HEK293 (cell line): ENCODE data around the gene PLEKHG2.

Experiments
- CTCF ChIA-PET: fragments of 350-600 bp; formaldehyde crosslinking; extraction: SDS; loops from one replicate; lab custom pipeline; 2021; ENCODE audit warnings: antibody characterized with exemption; lab: Yijun Ruan, JAX
- POLR2A ChIA-PET: fragments of 300-600 bp; formaldehyde crosslinking; extraction: SDS; loops from one replicate; lab custom pipeline; 2020; ENCODE audit warnings: antibody characterized with exemption, inconsistent platforms; lab: Yijun Ruan, JAX
- H3K27ac ChIP-seq: fragments of 200-500 bp; sonication (Bioruptor generic); 2 replicates; pipeline ENCODE4 v1.5.1; 2014; ENCODE audit warnings: low read depth, low read length, control low read depth, inconsistent platforms; ENCODE audit errors: extremely low read depth
- H3K36me3 ChIP-seq, 2 experiments: fragments of 200-500 bp in 1 of 2; sonication (Bioruptor generic) in 1 of 2; 1 replicate in 1 of 2; 2 replicates in 1 of 2; pipeline ENCODE4 v1.5.1; 2014 to 2017; ENCODE audit warnings: inconsistent platforms in 2 of 2, low read length in 2 of 2; ENCODE audit not compliant: control insufficient read depth in 2 of 2, insufficient read depth in 1 of 2
- H3K4me1 ChIP-seq: fragments of 200-500 bp; sonication (Bioruptor generic); 2 replicates; pipeline ENCODE4 v1.5.1; 2014; ENCODE audit warnings: mild to moderate bottlenecking, low read length, inconsistent platforms; ENCODE audit not compliant: control insufficient read depth, insufficient read depth
- H3K4me3 ChIP-seq: 2 replicates; pipeline ENCODE4 v1.5.1; 2011; ENCODE audit warnings: low read depth, mild to moderate bottlenecking, control low read depth, low read length, moderate library complexity
- H3K9me3 ChIP-seq: fragments of 200-500 bp; sonication (Bioruptor generic); 2 replicates; pipeline ENCODE4 v1.5.1; 2014; ENCODE audit warnings: low read depth, low read length, inconsistent platforms; ENCODE audit not compliant: control insufficient read depth, insufficient read depth
- BCL11A ChIP-seq: fragments of 450-650 bp; formaldehyde crosslinking; IDR thresholded peaks from 2 replicates; pipeline ENCODE4 v1.5.1; 2016; ENCODE audit warnings: low read depth, missing biosample characterization, missing genetic modification characterization
- SP2 ChIP-seq: fragments of 450-650 bp; formaldehyde crosslinking; IDR thresholded peaks from 2 replicates; pipeline ENCODE4 v1.5.1; 2016; ENCODE audit warnings: missing biosample characterization, missing genetic modification characterization
- TRIM28 ChIP-seq: IDR thresholded peaks from 2 replicates; pipeline ENCODE4 v1.6.1; 2011; ENCODE audit warnings: low read length, control low read depth, borderline replicate concordance
- WT1 ChIP-seq: fragments of 450-650 bp; formaldehyde crosslinking; IDR thresholded peaks from 2 replicates; pipeline ENCODE4 v1.5.1; 2016; ENCODE audit warnings: missing biosample characterization, missing genetic modification characterization
- YY2 ChIP-seq: fragments of 450-650 bp; formaldehyde crosslinking; IDR thresholded peaks from 2 replicates; pipeline ENCODE4 v1.5.1; 2016; ENCODE audit warnings: missing biosample characterization, missing genetic modification characterization
- ZNF114 ChIP-seq: fragments of 450-650 bp; formaldehyde crosslinking; IDR thresholded peaks from 2 replicates; pipeline ENCODE4 v1.5.0; 2017; ENCODE audit warnings: missing biosample characterization, missing genetic modification characterization
- ZNF132 ChIP-seq: fragments of 450-650 bp; formaldehyde crosslinking; IDR thresholded peaks from 2 replicates; pipeline ENCODE4 v1.5.1; 2017; ENCODE audit warnings: missing biosample characterization, missing genetic modification characterization, borderline replicate concordance
- ZNF133 ChIP-seq: fragments of 450-650 bp; formaldehyde crosslinking; IDR thresholded peaks from 2 replicates; pipeline ENCODE4 v1.5.1; 2016; ENCODE audit warnings: missing biosample characterization, missing genetic modification characterization
- ZNF16 ChIP-seq: fragments of 450-650 bp; formaldehyde crosslinking; IDR thresholded peaks from 2 replicates; pipeline ENCODE4 v1.5.1; 2016; ENCODE audit warnings: low read depth, missing biosample characterization, missing genetic modification characterization
- ZNF366 ChIP-seq: fragments of 450-650 bp; formaldehyde crosslinking; conservative IDR thresholded peaks from 2 replicates; pipeline ENCODE4 v1.5.1; 2016; ENCODE audit warnings: missing biosample characterization, missing genetic modification characterization
- ZNF501 ChIP-seq: fragments of 450-650 bp; formaldehyde crosslinking; IDR thresholded peaks from 2 replicates; pipeline ENCODE4 v1.5.1; 2016; ENCODE audit warnings: missing biosample characterization, missing genetic modification characterization
- ZNF555 ChIP-seq: fragments of 450-650 bp; formaldehyde crosslinking; conservative IDR thresholded peaks from 2 replicates; pipeline ENCODE4 v1.5.1; 2017; ENCODE audit warnings: missing biosample characterization, mild to moderate bottlenecking, missing genetic modification characterization, inconsistent platforms
- ZNF571 ChIP-seq: fragments of 450-650 bp; formaldehyde crosslinking; IDR thresholded peaks from 2 replicates; pipeline ENCODE4 v1.5.0; 2017; ENCODE audit warnings: missing biosample characterization, missing genetic modification characterization
- ZNF623 ChIP-seq: fragments of 450-650 bp; formaldehyde crosslinking; IDR thresholded peaks from 2 replicates; pipeline ENCODE4 v1.5.1; 2016; ENCODE audit warnings: missing biosample characterization, missing genetic modification characterization
- ZNF626 ChIP-seq: fragments of 450-650 bp; sonication (Bioruptor Pico); formaldehyde crosslinking; IDR thresholded peaks from 2 replicates; pipeline ENCODE4 v1.5.1; 2018; ENCODE audit warnings: missing biosample characterization, missing genetic modification characterization, inconsistent platforms
- ZNF76 ChIP-seq: fragments of 450-650 bp; formaldehyde crosslinking; IDR thresholded peaks from 2 replicates; pipeline ENCODE4; 2016; ENCODE audit warnings: low read depth, missing biosample characterization, missing genetic modification characterization, borderline replicate concordance
- ZNF792 ChIP-seq: fragments of 450-650 bp; formaldehyde crosslinking; IDR thresholded peaks from 2 replicates; pipeline ENCODE4 v1.5.1; 2016; ENCODE audit warnings: missing biosample characterization, missing genetic modification characterization
- ZNF837 ChIP-seq: fragments of 450-650 bp; formaldehyde crosslinking; IDR thresholded peaks from 2 replicates; pipeline ENCODE4 v1.5.1; 2016; ENCODE audit warnings: missing biosample characterization, missing genetic modification characterization
- ZSCAN30 ChIP-seq: fragments of 450-650 bp; IDR thresholded peaks from 2 replicates; pipeline ENCODE4 v1.5.1; 2018; ENCODE audit warnings: missing biosample characterization, mild to moderate bottlenecking, missing genetic modification characterization, moderate library complexity
- TF ChIP-seq, protein P1 (sequence below): fragments of 450-650 bp; formaldehyde crosslinking; IDR thresholded peaks from 2 replicates; pipeline ENCODE4 v1.5.1; 2016; ENCODE audit warnings: missing biosample characterization, missing genetic modification characterization
- TF ChIP-seq, protein P2 (sequence below): fragments of 450-650 bp; formaldehyde crosslinking; IDR thresholded peaks from 2 replicates; pipeline ENCODE4 v1.5.1; 2016; ENCODE audit warnings: missing biosample characterization, missing genetic modification characterization
- TF ChIP-seq, protein P3 (sequence below): fragments of 450-650 bp; formaldehyde crosslinking; IDR thresholded peaks from 2 replicates; pipeline ENCODE4 v1.5.1; 2016; ENCODE audit warnings: missing biosample characterization, missing genetic modification characterization
- TF ChIP-seq, protein P4 (sequence below): fragments of 450-650 bp; formaldehyde crosslinking; IDR thresholded peaks from 2 replicates; pipeline ENCODE4 v1.5.1; 2016; ENCODE audit warnings: missing biosample characterization, missing genetic modification characterization

Gene PLEKHG2

DNA sequence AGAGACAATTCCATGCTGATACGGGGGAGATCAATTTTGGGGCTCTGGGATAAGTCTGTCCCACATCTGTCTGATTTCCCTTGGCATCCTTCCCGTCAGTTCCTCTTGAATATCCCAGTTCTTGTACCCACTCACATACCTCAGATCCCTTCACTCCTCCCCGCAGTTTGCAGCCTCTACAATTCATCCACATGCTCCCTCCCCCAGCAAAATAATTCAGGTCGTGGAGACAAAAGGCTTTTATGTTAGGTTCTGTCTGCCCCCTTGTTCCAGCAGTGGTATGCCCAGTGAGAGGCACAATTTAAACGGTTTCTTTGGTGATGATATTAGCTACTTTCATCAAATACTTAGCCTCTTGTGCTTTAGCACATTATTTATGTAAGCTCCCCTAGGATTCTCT is 13.7 kb downstream of the PLEKHG2 start:
- H3K36me3 ChIP-seq = peaks cover 34 to 41% of the 10 kb centered on the region in 2 experiments
- ChIA-PET POLR2A (interaction anchor here (0.6 to 13.3 kb wide), 8 partner anchors 9 to 773 kb away, joined by 3 to 255 read pairs (median 11); partner anchors contain the start of genes MED29, PAF1, RPS16 and SUPT5H), CTCF (interaction anchor here (0.5 to 4.2 kb wide), 8 partner anchors 9 to 80 kb away, joined by 3 to 20 read pairs (median 4); partner anchors contain the start of gene PLEKHG2)
- H3K9me3 ChIP-seq = no peaks in the 10 kb centered on the region
- TF ChIP-seq WT1 (tag by site-specific recombination) (no peak), ZNF366 (peak; percentile 30; the same call in 1 of the 2 replicates), ZNF555 (tag by site-specific recombination) (no peak), ZNF114 (tag by site-specific recombination) (no peak)
- TF ChIP-seq, protein P1, sequence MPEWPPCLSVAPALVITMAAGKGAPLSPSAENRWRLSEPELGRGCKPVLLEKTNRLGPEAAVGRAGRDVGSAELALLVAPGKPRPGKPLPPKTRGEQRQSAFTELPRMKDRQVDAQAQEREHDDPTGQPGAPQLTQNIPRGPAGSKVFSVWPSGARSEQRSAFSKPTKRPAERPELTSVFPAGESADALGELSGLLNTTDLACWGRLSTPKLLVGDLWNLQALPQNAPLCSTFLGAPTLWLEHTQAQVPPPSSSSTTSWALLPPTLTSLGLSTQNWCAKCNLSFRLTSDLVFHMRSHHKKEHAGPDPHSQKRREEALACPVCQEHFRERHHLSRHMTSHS = no peak
- TF ChIP-seq, protein P2, sequence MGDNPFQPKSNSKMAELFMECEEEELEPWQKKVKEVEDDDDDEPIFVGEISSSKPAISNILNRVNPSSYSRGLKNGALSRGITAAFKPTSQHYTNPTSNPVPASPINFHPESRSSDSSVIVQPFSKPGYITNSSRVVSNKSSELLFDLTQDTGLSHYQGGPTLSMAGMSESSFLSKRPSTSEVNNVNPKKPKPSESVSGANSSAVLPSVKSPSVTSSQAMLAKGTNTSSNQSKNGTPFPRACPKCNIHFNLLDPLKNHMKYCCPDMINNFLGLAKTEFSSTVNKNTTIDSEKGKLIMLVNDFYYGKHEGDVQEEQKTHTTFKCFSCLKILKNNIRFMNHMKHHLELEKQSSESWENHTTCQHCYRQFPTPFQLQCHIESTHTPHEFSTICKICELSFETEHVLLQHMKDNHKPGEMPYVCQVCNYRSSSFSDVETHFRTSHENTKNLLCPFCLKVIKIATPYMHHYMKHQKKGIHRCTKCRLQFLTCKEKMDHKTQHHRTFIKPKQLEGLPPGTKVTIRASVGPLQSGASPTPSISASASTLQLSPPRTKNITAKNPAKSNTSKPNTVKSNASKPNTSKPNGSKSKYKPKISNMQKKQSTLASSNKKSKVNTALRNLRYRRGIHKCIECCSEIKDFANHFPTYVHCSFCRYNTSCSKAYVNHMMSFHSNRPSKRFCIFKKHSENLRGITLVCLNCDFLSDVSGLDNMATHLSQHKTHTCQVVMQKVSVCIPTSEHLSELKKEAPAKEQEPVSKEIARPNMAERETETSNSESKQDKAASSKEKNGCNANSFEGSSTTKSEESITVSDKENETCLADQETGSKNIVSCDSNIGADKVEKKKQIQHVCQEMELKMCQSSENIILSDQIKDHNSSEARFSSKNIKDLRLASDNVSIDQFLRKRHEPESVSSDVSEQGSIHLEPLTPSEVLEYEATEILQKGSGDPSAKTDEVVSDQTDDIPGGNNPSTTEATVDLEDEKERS (tag by site-specific recombination) = no peak
- TF ChIP-seq, protein P3, sequence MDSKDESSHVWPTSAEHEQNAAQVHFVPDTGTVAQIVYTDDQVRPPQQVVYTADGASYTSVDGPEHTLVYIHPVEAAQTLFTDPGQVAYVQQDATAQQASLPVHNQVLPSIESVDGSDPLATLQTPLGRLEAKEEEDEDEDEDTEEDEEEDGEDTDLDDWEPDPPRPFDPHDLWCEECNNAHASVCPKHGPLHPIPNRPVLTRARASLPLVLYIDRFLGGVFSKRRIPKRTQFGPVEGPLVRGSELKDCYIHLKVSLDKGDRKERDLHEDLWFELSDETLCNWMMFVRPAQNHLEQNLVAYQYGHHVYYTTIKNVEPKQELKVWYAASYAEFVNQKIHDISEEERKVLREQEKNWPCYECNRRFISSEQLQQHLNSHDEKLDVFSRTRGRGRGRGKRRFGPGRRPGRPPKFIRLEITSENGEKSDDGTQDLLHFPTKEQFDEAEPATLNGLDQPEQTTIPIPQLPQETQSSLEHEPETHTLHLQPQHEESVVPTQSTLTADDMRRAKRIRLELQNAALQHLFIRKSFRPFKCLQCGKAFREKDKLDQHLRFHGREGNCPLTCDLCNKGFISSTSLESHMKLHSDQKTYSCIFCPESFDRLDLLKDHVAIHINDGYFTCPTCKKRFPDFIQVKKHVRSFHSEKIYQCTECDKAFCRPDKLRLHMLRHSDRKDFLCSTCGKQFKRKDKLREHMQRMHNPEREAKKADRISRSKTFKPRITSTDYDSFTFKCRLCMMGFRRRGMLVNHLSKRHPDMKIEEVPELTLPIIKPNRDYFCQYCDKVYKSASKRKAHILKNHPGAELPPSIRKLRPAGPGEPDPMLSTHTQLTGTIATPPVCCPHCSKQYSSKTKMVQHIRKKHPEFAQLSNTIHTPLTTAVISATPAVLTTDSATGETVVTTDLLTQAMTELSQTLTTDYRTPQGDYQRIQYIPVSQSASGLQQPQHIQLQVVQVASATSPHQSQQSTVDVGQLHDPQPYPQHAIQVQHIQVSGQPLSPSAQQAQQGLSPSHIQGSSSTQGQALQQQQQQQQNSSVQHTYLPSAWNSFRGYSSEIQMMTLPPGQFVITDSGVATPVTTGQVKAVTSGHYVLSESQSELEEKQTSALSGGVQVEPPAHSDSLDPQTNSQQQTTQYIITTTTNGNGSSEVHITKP = peak; percentile 99
- H3K4me3 ChIP-seq = no peak overlapping the region
- no peak overlapping the region for H3K27ac ChIP-seq
- H3K4me1 ChIP-seq = peaks cover 5% of the 10 kb centered on the region

DNA sequence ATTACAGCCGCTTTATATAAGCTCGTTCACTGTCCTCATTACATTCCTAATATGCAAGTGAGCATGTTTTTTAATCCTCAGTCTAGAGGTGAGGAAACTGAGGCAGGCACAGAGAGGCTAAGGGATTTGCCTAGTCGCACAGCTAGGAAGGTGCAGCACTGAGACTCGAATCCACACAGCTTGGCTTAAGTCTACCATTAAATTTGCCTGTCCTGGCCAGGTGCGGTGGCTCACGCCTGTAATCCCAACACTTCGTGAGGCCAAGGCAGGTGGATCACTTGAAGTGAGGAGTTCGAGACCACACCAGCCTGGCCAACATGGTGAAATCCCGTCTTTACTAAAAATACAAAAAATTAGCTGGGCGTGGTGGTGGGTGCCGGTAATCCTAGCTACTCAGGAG is 15.2 kb downstream of the PLEKHG2 start:
- CTCF ChIA-PET = interaction anchor here (1.0 to 4.2 kb wide), 11 partner anchors 9 to 105 kb away, joined by 3 to 20 read pairs (median 7); partner anchors contain the start of genes EID2B, PLEKHG2 and TIMM50
- H3K4me3 ChIP-seq = no peak overlapping the region
- TF ChIP-seq ZNF132 (tag by site-specific recombination) (no peak), ZNF623 (no peak), BCL11A (tag by site-specific recombination) (no peak), ZNF76 (tag by site-specific recombination) (no peak), ZNF366 (no peak), YY2 (no peak), ZNF792 (tag by site-specific recombination) (no peak), ZNF837 (tag by site-specific recombination) (no peak), ZNF16 (tag by site-specific recombination) (no peak), ZSCAN30 (tag by site-specific recombination) (no peak), ZNF571 (tag by site-specific recombination) (no peak), SP2 (no peak), ZNF626 (no peak), TRIM28 (no peak), ZNF501 (tag by site-specific recombination) (no peak), ZNF133 (tag by site-specific recombination) (no peak)
- TF ChIP-seq, protein P4, sequence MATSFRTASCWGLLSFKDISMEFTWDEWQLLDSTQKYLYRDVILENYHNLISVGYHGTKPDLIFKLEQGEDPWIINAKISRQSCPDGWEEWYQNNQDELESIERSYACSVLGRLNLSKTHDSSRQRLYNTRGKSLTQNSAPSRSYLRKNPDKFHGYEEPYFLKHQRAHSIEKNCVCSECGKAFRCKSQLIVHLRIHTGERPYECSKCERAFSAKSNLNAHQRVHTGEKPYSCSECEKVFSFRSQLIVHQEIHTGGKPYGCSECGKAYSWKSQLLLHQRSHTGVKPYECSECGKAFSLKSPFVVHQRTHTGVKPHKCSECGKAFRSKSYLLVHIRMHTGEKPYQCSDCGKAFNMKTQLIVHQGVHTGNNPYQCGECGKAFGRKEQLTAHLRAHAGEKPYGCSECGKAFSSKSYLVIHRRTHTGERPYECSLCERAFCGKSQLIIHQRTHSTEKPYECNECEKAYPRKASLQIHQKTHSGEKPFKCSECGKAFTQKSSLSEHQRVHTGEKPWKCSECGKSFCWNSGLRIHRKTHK (tag by site-specific recombination) = no peak
- TF ChIP-seq, all 188 proteins: peak for 0
- H3K4me1 ChIP-seq = peaks cover 7% of the 10 kb centered on the region
- H3K9me3 ChIP-seq = no peaks in the 10 kb centered on the region
- no peak overlapping the region for H3K27ac ChIP-seq
- peaks cover 34 to 39% of the 10 kb centered on the region in 2 experiments for H3K36me3 ChIP-seq
- POLR2A ChIA-PET = interaction anchor here (1.1 to 13.3 kb wide), 10 partner anchors 8 to 85 kb away, joined by 4 to 255 read pairs (median 14); partner anchors contain the start of genes MED29, PAF1, RPS16 and SAMD4B
